Hippocampal formation (tissue), 2 donors: Measurements from ENCODE around the gene MAP2K3.
"Not testable (repeated sequence)": the region's sequence is repeated elsewhere in the genome, so short reads cannot be mapped to it uniquely, and the experiment has no call there.

Experiments
- DNase-seq, 2 donors: peaks; one replicate each; lab custom pipeline; 2025; lab: John Stamatoyannopoulos, UW

Gene MAP2K3

GRCh38 chr17:21310061-21310765, 25.7 kb downstream of the MAP2K3 start:
- DNase-seq = not testable (repeated sequence)

GRCh38 chr17:21310766-21311602, 26.5 kb downstream of the MAP2K3 start:
- DNase-seq = not testable (repeated sequence)

- DNase-seq = no peak
These were observed 28.8 kb downstream of the MAP2K3 start for GRCh38 chr17:21313320-21313719.

GRCh38 chr17:21313761-21314160, 29.2 kb downstream of the MAP2K3 start:
- DNase-seq = not testable (repeated sequence)

- not testable (repeated sequence) for DNase-seq
These were observed 29.8 kb downstream of the MAP2K3 start for GRCh38 chr17:21314261-21314664.

- DNase-seq = not testable (repeated sequence)
These were observed 30.2 kb downstream of the MAP2K3 start for GRCh38 chr17:21314701-21315111.

- DNase-seq = not testable (repeated sequence)
These were observed 30.9 kb downstream of the MAP2K3 start for GRCh38 chr17:21315246-21316000.

- DNase-seq = not testable (repeated sequence)
These were observed 31.8 kb downstream of the MAP2K3 start for GRCh38 chr17:21316212-21316886.

- not testable (repeated sequence) for DNase-seq
These were observed 32.5 kb downstream of the MAP2K3 start for GRCh38 chr17:21316887-21317500.

GRCh38 chr17:21317821-21318220, 33.3 kb downstream of the MAP2K3 start:
- DNase-seq = not testable (repeated sequence)

GRCh38 chr17:21318439-21318838, 33.9 kb downstream of the MAP2K3 start:
- no peak for DNase-seq

- DNase-seq = not testable (repeated sequence)
These were observed 34.3 kb downstream of the MAP2K3 start for GRCh38 chr17:21318856-21319255.

- not testable (repeated sequence) for DNase-seq
These were observed 34.7 kb downstream of the MAP2K3 start for GRCh38 chr17:21319256-21319655.

- DNase-seq = not testable (repeated sequence)
These were observed 35.3 kb downstream of the MAP2K3 start for GRCh38 chr17:21319686-21320375.

- not testable (repeated sequence) for DNase-seq
These were observed 35.9 kb downstream of the MAP2K3 start for GRCh38 chr17:21320430-21320829.

- not testable (repeated sequence) for DNase-seq
These were observed 36.5 kb downstream of the MAP2K3 start for GRCh38 chr17:21321061-21321460.

- not testable (repeated sequence) for DNase-seq
These were observed 37.3 kb downstream of the MAP2K3 start for GRCh38 chr17:21321744-21322191.

- not testable (repeated sequence) for DNase-seq
These were observed 39.0 kb downstream of the MAP2K3 start for GRCh38 chr17:21323257-21324111.

GRCh38 chr17:21324741-21325140, 40.2 kb downstream of the MAP2K3 start:
- not testable (repeated sequence) for DNase-seq
